GM12875 (cell line): ENCODE data around the gene CYP27B1.
"Not testable (repeated sequence)": the region's sequence is repeated elsewhere in the genome, so short reads cannot be mapped to it uniquely, and the experiment has no call there.

Experiments used
- H3K4me3 ChIP-seq: one replicate; pipeline ENCODE4 v1.5.1; 2011; ENCODE audit warnings: low read depth, low read length, control low read depth
- TF ChIP-seq, protein P1 (sequence below): IDR thresholded peaks from 2 replicates; pipeline ENCODE4 v1.5.1; 2011; ENCODE audit warnings: low read depth, mild to moderate bottlenecking, control low read depth, inconsistent platforms, low read length, moderate library complexity, borderline replicate concordance; ENCODE audit not compliant: insufficient read depth

CYP27B1 gene

DNA sequence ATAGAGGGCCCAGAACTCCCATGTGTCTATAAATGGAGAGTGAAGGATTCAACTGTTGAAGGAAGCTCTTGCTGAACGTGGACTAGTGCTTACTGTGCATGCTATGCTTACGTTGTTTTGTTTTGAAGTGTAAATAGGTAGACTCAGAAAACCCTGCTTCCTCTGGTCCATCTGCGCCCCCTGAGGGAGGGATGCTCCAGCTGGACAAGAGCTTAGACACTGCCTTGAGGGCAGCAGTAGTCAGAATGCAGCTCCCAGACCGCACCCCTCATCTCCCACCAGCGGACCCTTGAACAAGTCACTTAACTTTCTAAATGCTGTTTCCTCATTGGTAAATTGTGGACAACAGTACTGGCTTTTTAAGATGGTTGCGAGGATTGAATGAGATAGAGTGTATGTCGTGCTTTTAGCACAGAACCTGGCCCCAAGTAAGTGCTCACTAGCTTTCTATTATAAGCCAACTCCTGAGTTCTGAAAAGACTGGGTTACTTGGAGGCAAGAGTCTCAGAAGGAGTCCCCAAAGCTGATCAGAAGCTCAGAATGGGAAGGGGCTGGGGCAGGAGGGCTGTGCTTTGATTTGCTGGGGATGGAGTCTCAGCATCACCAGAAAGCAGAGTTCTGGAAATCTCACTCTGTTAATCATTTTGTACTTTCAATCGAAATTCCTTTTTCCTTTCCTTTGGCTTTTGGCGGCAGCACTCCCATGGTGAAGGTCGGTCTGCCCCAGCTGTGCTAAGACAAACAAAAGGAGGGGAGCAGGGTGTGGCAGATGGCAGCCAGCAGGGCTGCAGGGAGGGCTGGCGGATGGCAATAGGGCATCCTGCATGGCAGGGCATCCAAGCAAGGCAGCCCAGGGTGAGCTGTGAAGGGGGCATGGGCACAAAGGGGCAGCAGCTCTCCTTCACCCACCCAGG, 43.9 kb downstream of the CYP27B1 start:
- TF ChIP-seq, protein P1, sequence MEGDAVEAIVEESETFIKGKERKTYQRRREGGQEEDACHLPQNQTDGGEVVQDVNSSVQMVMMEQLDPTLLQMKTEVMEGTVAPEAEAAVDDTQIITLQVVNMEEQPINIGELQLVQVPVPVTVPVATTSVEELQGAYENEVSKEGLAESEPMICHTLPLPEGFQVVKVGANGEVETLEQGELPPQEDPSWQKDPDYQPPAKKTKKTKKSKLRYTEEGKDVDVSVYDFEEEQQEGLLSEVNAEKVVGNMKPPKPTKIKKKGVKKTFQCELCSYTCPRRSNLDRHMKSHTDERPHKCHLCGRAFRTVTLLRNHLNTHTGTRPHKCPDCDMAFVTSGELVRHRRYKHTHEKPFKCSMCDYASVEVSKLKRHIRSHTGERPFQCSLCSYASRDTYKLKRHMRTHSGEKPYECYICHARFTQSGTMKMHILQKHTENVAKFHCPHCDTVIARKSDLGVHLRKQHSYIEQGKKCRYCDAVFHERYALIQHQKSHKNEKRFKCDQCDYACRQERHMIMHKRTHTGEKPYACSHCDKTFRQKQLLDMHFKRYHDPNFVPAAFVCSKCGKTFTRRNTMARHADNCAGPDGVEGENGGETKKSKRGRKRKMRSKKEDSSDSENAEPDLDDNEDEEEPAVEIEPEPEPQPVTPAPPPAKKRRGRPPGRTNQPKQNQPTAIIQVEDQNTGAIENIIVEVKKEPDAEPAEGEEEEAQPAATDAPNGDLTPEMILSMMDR, result no peak
- no peak overlapping the region for H3K4me3 ChIP-seq

DNA sequence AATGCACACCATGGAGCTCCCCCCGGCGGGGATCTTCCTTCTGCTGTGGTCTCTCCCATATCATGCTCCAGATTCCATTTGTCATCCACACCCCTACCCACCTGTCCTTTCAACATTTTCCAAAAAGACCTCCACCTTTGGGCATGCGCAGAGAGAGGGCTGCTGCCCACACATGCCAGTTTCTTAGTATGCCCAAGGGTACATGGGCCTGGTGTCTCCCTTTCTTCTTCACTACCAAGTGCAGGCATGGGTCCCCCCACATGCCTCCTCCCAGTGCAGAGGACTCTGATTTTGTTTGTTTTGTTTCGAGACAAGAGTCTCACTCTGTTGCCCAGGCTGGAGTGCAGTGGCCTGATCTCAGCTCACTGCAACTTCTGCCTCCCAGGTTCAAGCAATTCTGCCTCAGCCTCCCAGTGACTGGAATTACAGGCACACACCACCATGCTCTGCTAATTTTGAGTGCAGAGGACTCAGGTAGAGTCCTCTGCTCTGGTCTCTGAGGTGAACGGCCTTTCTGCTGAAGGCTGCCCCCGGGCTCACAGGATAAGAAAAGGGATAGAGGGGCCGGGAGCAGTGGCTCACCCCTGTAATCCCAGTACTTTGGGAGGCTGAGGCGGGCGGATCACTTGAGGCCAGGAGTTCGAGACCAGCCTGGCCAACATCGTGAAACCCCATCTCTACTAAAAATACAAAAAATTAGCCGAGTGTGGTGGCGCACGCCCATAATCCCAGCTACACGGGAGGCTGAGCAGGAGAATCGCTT, 44.9 kb downstream of the CYP27B1 start:
- H3K4me3 ChIP-seq, result not testable (repeated sequence)

DNA sequence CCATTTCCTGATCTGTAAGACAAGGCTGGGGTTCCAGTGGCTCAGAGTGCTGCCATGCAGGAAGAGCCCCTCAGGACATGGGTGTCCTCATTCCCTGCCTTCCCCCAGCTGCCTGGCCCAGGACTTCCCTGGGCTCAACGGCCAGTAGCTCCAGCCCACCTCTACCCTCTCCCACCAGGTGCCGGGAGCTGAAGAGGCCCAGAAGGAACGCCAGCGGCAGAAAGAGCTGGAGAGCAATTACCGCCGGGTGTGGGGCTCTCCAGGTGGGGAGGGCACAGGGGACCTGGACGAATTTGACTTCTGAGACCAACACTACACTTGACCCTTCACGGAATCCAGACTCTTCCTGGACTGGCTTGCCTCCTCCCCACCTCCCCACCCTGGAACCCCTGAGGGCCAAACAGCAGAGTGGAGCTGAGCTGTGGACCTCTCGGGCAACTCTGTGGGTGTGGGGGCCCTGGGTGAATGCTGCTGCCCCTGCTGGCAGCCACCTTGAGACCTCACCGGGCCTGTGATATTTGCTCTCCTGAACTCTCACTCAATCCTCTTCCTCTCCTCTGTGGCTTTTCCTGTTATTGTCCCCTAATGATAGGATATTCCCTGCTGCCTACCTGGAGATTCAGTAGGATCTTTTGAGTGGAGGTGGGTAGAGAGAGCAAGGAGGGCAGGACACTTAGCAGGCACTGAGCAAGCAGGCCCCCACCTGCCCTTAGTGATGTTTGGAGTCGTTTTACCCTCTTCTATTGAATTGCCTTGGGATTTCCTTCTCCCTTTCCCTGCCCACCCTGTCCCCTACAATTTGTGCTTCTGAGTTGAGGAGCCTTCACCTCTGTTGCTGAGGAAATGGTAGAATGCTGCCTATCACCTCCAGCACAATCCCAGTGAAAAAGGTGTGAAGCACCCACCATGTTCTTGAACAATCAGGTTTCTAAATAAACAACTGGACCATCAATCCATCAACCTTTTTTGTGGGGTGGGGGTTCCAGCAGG, 46.0 kb downstream of the CYP27B1 start:
- TF ChIP-seq, protein P1, result no peak
- H3K4me3 ChIP-seq, result no peak overlapping the region

DNA sequence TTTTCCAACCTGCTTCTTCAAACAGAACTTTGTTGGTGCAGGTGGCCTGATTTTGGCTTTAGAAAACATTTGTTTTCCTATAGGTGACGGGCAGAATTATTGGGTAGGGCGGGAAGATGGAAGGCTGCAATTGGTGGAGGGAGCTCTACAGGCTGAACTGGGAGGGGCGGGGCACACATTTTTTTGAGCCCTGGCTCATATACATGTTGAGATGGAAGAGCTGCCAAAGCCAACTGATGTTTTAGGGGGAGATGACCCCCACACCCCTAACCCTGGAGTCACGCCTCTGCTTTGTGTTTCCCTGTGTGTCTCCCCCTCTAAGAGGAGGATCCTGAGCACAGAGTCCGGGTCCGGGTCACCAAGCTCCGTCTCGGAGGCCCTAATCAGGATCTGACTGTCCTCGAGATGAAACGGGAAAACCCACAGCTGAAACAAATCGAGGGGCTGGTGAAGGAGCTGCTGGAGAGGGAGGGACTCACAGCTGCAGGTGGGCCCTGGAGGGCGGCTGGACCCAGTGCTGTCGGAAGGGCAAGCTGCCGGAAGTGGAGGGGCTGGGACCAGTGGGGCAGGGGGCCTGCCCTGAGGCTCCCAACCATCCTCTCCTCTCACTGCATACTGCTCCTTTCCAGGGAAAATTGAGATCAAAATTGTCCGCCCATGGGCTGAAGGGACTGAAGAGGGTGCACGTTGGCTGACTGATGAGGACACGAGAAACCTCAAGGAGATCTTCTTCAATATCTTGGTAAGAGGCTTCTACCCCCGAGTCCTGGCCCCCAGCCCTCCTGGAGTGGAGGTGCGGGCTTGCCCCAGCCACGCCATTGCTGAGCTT, 46.9 kb downstream of the CYP27B1 start:
- H3K4me3 ChIP-seq, result no peak overlapping the region
- TF ChIP-seq, protein P1, result no peak

DNA sequence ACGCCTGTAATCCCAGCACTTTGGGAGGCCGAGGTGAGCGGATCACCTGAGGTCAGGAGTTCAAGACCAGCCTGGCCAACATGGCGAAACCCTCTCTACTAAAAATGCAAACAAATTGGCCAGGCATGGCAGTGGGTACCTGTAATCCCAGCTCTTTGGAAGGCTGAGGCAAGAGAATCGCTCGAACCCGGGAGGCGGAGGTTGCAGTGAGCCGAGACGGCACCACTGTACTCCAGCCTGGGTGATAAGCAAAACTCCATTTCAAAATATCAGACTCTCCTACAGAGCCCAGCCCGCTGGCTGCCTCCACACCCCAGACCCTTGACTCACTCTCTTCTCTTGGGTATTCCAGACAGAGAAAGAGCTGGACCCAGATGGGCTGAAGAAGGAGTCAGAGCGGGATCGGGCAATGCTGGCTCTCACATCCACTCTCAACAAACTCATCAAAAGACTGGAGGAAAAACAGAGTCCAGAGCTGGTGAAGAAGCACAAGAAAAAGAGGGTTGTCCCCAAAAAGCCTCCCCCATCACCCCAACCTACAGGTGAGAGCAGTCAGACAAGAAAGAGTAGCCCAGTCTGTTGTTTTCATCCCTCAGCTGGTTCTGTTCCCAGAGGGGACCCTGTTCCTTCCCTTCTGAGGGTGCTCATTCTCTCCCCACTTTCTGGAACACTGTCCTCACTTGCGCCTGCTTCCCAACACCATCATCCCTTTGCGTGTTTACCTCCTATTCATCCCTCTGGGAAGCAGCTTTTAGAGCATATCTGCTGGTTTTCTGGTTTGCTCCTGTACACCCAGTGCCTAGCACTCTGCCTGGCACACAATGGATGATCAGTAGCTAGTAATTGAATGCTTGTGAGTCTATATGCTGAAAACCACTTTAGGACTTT, 48.0 kb downstream of the CYP27B1 start:
- TF ChIP-seq, protein P1, result no peak
- H3K4me3 ChIP-seq, result no peak overlapping the region

DNA sequence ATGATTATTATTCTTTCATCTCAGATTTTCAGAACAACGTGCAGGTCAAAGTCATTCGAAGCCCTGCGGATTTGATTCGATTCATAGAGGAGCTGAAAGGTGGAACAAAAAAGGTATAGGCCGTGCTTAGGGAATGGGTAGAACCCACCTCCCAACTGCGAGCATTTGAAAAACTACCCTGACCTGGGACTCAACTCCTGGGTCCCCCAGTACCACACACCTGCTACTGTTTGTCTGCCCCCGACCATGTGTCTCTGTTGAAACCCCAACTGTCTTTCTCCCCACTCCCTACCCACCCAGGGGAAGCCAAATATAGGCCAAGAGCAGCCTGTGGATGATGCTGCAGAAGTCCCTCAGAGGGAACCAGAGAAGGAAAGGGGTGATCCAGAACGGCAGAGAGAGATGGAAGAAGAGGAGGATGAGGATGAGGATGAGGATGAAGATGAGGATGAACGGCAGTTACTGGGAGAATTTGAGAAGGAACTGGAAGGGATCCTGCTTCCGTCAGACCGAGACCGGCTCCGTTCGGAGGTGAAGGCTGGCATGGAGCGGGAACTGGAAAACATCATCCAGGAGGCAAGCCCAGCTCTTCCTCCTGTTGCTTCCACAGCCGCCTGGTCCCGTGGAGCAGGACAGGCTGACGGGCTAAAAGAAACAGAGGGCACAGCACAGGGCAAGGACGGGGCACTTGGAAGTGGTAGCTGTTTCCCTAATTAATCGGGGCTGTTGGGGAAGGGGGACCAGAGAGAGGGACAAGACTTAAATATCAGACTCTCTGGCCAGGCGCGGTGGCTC, 48.8 kb downstream of the CYP27B1 start:
- TF ChIP-seq, protein P1, result no peak
- H3K4me3 ChIP-seq, result no peak overlapping the region
